ENCODE results near the gene FOXN3.

DNA sequence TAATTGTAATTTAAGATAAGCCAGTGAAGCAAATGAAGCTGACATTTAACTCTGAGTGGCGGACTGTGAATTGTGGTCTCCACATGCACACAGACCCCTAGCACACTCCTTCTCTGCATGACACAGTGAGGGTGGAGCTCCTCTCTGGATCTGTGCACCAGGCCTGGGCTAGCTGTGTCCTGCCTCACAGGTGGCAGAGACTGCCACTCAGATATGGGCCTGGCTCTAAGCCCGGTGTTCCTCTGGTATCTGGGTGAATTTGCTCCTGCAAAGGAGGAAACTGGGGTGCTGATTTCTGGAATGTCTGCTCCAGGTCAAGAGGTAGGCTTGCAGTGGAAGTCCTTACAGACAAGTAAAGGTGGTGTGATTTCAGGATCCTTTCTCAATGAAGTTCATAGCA lies 282.4 kb downstream of the FOXN3 start:
- TF ChIP-seq CTCF (conservative IDR thresholded peaks at IDR 0.05 in 1 of 2, IDR thresholded peaks at IDR 0.05 in 1 of 2; ENCODE audit: low read depth in 1 of 2, low read length in 2 of 2) (no peak), EZH2 (IDR thresholded peaks at IDR 0.05; ENCODE audit: low read length, missing control alignments) (no peak)
